A549 treated with AZD2906 at 1 μM for 4 hours (cell line): ENCODE results near the gene ARPC1A. TPM values are rescaled to one million over a fixed set of nuclear protein-coding genes. Genes with fewer than 3 reads are reported as not detected.

Experiments
- total RNA-seq: library from RNA; stranded (reverse); fragments of 200-300 nt; extraction: Qiagen RNA extraction; gene quantifications from 5 replicates; pipeline ENCODE4 v1.2.3, GENCODE V29; 2022

ARPC1A gene
- total RNA-seq, result 118 to 133 TPM (median 125 TPM) in 5 replicates

DNA sequence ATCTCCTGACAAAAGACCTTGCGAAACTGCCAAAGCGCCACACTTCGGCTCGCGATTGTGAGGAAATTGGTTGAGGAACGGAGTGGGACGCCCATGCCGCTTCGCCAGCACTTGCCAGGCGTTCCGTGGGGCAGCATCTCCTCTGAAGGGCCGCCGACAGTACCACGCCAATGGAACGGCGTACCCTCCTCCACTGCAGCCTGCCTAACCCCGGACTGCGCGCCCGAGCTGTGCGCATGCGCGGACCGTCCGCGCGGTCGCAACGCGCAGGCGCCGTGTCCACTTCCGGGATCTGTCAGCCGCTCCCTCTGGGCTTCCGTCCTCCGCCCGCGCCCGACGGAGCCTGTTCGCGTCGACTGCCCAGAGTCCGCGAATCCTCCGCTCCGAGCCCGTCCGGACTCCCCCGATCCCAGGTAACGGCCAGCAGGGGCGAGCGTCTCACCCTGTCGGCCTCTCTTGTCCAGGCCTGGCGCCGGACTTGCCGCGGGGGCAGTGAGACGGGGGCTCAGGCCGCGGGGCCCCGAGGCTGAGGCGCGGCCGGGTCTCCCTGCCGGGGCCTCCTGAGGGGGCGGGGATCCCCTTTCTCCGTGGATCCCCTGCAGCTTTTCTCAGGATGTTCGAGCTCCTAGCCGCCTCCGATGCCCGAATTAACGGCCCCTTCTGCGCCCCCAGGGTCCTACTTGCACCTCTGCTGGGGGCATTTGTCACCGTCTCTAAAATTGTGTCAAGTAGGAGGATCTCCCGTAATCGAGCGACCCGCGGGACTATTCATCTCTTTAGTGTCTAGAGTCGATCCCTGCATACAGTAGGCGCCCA lies at the start of gene ARPC1A:
Gene ARPC1A, plus strand, starts transcription at position 307 of the 816 bp plus-strand sequence. CDS start 7,456 bp downstream, outside the sequence.

DNA sequence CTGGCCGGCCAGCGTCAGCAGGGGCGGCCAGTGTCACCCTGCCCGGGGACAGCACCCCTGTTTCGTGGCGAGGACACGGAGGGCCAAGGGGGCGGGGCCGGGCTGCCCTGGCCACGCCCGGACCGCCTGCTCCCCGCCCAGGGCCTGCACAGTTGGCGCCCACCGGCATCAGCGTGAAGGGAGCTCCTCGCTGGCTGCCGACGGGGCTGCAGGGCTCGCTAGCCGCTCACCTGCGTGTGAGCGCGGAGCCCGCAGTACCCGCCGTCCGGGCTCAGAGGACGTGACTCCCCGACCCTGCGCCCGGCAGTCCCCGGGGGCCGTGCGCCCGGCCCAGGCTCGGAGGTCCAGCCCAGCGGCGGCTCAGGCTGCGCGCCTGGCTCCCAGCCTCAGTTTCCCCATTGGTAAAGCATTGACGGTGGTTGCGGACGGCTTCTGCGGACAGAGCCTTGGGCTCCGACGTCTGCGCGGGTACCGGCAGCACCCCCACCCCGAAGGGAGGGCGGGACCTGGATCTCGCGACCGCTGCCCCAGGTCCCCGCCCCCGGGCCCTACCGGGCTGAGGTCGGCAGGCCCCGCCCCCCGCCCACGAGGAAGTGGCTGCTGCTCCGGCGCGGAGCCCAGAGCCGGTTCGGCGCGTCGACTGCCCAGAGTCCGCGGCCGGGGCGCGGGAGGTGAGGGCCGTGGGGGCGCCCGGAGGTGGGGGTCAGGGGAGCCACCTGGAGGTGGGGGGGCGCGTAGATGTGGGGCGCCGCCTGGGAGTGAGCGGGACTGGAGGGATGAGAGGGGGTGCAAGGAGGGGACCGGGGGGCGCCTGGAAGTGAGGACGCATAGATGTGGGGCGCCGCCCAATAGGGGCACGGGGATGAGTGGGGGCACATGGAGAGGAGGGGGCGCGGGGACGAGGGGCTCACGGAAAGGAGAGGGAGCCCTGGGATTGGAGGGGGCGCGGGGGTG lies 48.7 kb downstream of the ARPC1A start, which contains the start of gene ARPC1B:
Gene ARPC1B, plus strand, starts transcription at position 620 of the 954 bp plus-strand sequence. CDS start 10,985 bp downstream, outside the sequence.

DNA sequence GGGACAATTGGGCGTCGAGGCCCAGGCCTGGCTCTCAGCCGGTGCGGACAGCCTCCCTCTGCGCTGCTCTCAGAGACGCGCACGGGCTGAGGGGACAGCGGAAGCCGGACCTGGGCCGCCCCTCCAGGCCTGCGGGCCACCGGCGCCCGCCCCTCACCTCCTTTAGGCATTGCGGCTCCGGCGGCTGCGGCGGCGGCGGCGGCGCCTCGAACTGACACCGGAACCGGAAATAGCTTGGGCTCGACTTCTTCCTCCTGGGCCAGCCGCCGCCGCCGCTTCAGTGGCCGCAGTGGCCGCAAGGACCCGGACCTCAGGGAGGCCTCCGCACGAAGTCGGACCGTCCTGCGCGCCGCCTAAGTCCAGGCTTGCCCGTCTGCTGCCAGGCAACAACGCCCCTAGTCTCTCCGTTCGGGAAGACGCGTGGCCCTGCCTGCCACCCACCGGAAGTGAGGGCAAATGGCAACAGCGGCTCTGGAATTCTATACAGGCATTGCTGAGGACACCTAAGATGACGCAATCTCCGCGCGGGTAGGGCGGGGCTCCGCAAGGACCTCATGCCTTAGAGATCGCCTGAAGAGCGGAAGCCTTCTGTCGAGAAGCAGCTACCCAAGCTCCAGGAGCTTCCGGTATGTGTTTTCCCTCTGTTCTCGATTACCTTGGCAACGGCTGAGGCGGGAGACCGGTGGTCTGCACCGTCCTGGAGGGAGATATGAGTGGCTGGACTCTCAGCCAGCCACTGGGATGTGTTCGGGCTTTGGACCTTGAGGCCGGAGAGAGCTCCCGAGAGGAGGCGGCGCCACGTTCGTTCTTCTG lies 82.9 kb downstream of the ARPC1A start, which contains the start of the genes BUD31 and PDAP1:
Gene BUD31, plus strand, starts transcription at position 591 of the 813 bp plus-strand sequence. CDS start 2,124 bp downstream, outside the sequence.
Gene PDAP1, minus strand, starts transcription at position 219 of the 813 bp plus-strand sequence. Its CDS starts 49 bp downstream, at position 170.

Other genes with a start within 250 kb of the ARPC1A start
- 18.7 to 23.6 TPM (median 20.8 TPM) in 5 replicates for gene SMURF1, start 181.8 kb upstream of the ARPC1A start, total RNA-seq
- 1.0 to 1.5 TPM (median 1.2 TPM) in 5 replicates for gene KPNA7, start 117.8 kb upstream of the ARPC1A start, total RNA-seq
- gene MYH16, start 53.1 kb upstream of the ARPC1A start, total RNA-seq, result 0.27 to 0.41 TPM (median 0.34 TPM) in 5 replicates
- gene ARPC1B, start 48.8 kb downstream of the ARPC1A start, total RNA-seq, result 277 to 306 TPM (median 283 TPM) in 5 replicates
- 166 to 191 TPM (median 177 TPM) in 5 replicates for gene PDAP1, start 82.7 kb downstream of the ARPC1A start, total RNA-seq
- gene BUD31, start 83.1 kb downstream of the ARPC1A start, total RNA-seq, result 125 to 150 TPM (median 135 TPM) in 5 replicates
- 6.1 to 7.3 TPM (median 6.9 TPM) in 5 replicates for gene PTCD1, start 112.9 kb downstream of the ARPC1A start, total RNA-seq
- 30.8 to 42.9 TPM (median 41.9 TPM) in 5 replicates for gene CPSF4, start 113.0 kb downstream of the ARPC1A start, total RNA-seq
- gene ATP5MF, start 140.3 kb downstream of the ARPC1A start, total RNA-seq, result 902 to 1,182 TPM (median 918 TPM) in 5 replicates
- gene ZNF789, start 147.0 kb downstream of the ARPC1A start, total RNA-seq, result 7.8 to 9.1 TPM (median 8.3 TPM) in 5 replicates
- gene ZNF394, start 174.4 kb downstream of the ARPC1A start, total RNA-seq, result 15.9 to 18.4 TPM (median 17.9 TPM) in 5 replicates
- 8.3 to 10.8 TPM (median 8.8 TPM) in 5 replicates for gene ZKSCAN5, start 178.8 kb downstream of the ARPC1A start, total RNA-seq
- 5.8 to 6.3 TPM (median 6.1 TPM) in 5 replicates for gene FAM200A, start 226.2 kb downstream of the ARPC1A start, total RNA-seq
- gene ZNF655, start 232.7 kb downstream of the ARPC1A start, total RNA-seq, result 52.0 to 56.0 TPM (median 53.0 TPM) in 5 replicates